WTC11 (cell line): ENCODE measurements around the gene NOP16. TPM values are rescaled to one million over a fixed set of nuclear protein-coding genes. Genes with fewer than 3 reads are reported as not detected.

Experiments
- ATAC-seq: fragments of 200-7000 bp; cut with Tn5 transposase; 2 replicates; pipeline ENCODE4 v1.10.0; 2021; ENCODE audit warnings: mild to moderate bottlenecking, moderate library complexity
- CTCF ChIA-PET: fragments of 300-600 bp; sonication (Branson Sonifier 250); formaldehyde crosslinking; loops from one replicate; lab custom pipeline; 2021; ENCODE audit warnings: antibody characterized with exemption; lab: Charles Lee
- POLR2A ChIA-PET: fragments of 350-600 bp; sonication (Branson Sonifier 250); formaldehyde crosslinking; loops from one replicate; lab custom pipeline; 2021; ENCODE audit warnings: antibody characterized with exemption; lab: Charles Lee
- DNase-seq: peaks from one replicate; pipeline ENCODE4 v3.0.0; 2021; ENCODE audit warnings: low spot score
- H3K27ac Mint-ChIP-seq: 2 replicates; pipeline ENCODE4 v1.8.0; 2021; ENCODE audit warnings: mixed read lengths
- H3K27me3 Mint-ChIP-seq: 2 replicates; pipeline ENCODE4 v1.8.0; 2021; ENCODE audit warnings: low read depth, mild to moderate bottlenecking, moderate library complexity, mixed read lengths
- H3K36me3 Mint-ChIP-seq: 2 replicates; pipeline ENCODE4 v1.8.0; 2021; ENCODE audit warnings: mixed read lengths
- H3K4me1 Mint-ChIP-seq: 2 replicates; pipeline ENCODE4 v1.8.0; 2022; ENCODE audit warnings: mixed read lengths
- H3K4me3 Mint-ChIP-seq: 2 replicates; pipeline ENCODE4 v1.8.0; 2021; ENCODE audit warnings: mild to moderate bottlenecking, moderate library complexity, mixed read lengths
- H3K9me3 Mint-ChIP-seq: 2 replicates; pipeline ENCODE4 v1.8.0; 2021; ENCODE audit warnings: mixed read lengths
- ATF1 ChIP-seq: sonication (generic); formaldehyde crosslinking; IDR thresholded peaks from 2 replicates; pipeline ENCODE4 v1.8.1; 2023; ENCODE audit warnings: mild to moderate bottlenecking, moderate library complexity, missing genetic modification reagents
- ESRRA ChIP-seq: sonication (generic); formaldehyde crosslinking; IDR thresholded peaks from 2 replicates; pipeline ENCODE4 v1.8.1; 2022; ENCODE audit warnings: mild to moderate bottlenecking, missing genetic modification reagents, borderline replicate concordance
- ETV6 ChIP-seq: sonication (generic); formaldehyde crosslinking; IDR thresholded peaks from 2 replicates; pipeline ENCODE4 v1.8.1; 2022; ENCODE audit warnings: mild to moderate bottlenecking, missing genetic modification reagents
- FOXJ3 ChIP-seq: sonication (generic); formaldehyde crosslinking; IDR thresholded peaks from 2 replicates; pipeline ENCODE4 v1.9.0; 2021; ENCODE audit warnings: missing genetic modification reagents, mild to moderate bottlenecking, borderline replicate concordance
- FOXK1 ChIP-seq: sonication (generic); formaldehyde crosslinking; IDR thresholded peaks from 2 replicates; pipeline ENCODE4 v1.8.0; 2022; ENCODE audit warnings: mild to moderate bottlenecking, moderate library complexity, missing genetic modification reagents
- FOXP1 ChIP-seq: sonication (generic); formaldehyde crosslinking; IDR thresholded peaks from 2 replicates; pipeline ENCODE4 v1.8.0; 2022; ENCODE audit warnings: missing genetic modification reagents, mild to moderate bottlenecking, moderate library complexity, borderline replicate concordance
- OVOL2 ChIP-seq: fragments of 250-450 bp; sonication (Bioruptor Pico); IDR thresholded peaks from 2 replicates; pipeline ENCODE4 v1.9.0; 2021; ENCODE audit warnings: mild to moderate bottlenecking, borderline replicate concordance
- PRRX2 ChIP-seq: fragments of 250-450 bp; sonication (Bioruptor Pico); IDR thresholded peaks from 2 replicates; pipeline ENCODE4 v1.8.0; 2021; ENCODE audit warnings: mild to moderate bottlenecking
- RORB ChIP-seq: fragments of 250-450 bp; sonication (Bioruptor Pico); IDR thresholded peaks from 2 replicates; pipeline ENCODE4 v1.9.0; 2021; ENCODE audit warnings: mild to moderate bottlenecking
- SOX15 ChIP-seq: fragments of 250-450 bp; sonication (Bioruptor Pico); IDR thresholded peaks from 2 replicates; pipeline ENCODE4 v1.9.0; 2021; ENCODE audit warnings: mild to moderate bottlenecking
- TEAD4 ChIP-seq: sonication (generic); formaldehyde crosslinking; IDR thresholded peaks from 2 replicates; pipeline ENCODE4 v1.8.0; 2022; ENCODE audit warnings: mild to moderate bottlenecking, missing genetic modification reagents
- ZNF263 ChIP-seq: sonication (generic); formaldehyde crosslinking; IDR thresholded peaks from 2 replicates; pipeline ENCODE4 v1.8.1; 2022; ENCODE audit warnings: low read depth, mild to moderate bottlenecking, moderate library complexity, missing genetic modification reagents
- total RNA-seq: library from RNA; stranded (reverse); gene quantifications from 3 replicates; pipeline ENCODE4 v1.2.3, GENCODE V29; 2021
- TF ChIP-seq, protein P1 (sequence below): sonication (generic); formaldehyde crosslinking; IDR thresholded peaks from 2 replicates; pipeline ENCODE4 v1.8.1; 2023; ENCODE audit warnings: mild to moderate bottlenecking, moderate library complexity, missing genetic modification reagents
- TF ChIP-seq, protein P2 (sequence below): fragments of 250-450 bp; sonication (Bioruptor Pico); conservative IDR thresholded peaks from 2 replicates; pipeline ENCODE4 v1.9.0; 2021; ENCODE audit warnings: mild to moderate bottlenecking
- TF ChIP-seq, protein P3 (sequence below): sonication (generic); formaldehyde crosslinking; IDR thresholded peaks from 2 replicates; pipeline ENCODE4 v1.8.0; 2023; ENCODE audit warnings: missing genetic modification reagents
- TF ChIP-seq, protein P4 (sequence below): fragments of 200-600 bp; IDR thresholded peaks from 2 replicates; pipeline ENCODE4 v1.8.0; 2022; ENCODE audit warnings: antibody characterized with exemption
- TF ChIP-seq, protein P5 (sequence below): sonication (generic); formaldehyde crosslinking; IDR thresholded peaks from 2 replicates; pipeline ENCODE4 v1.8.1; 2023; ENCODE audit warnings: mild to moderate bottlenecking, missing genetic modification reagents
- TF ChIP-seq, protein P6 (sequence below): sonication (generic); formaldehyde crosslinking; IDR thresholded peaks from 2 replicates; pipeline ENCODE4 v1.8.1; 2023; ENCODE audit warnings: mild to moderate bottlenecking, missing genetic modification reagents
- TF ChIP-seq, protein P7 (sequence below): sonication (generic); formaldehyde crosslinking; IDR thresholded peaks from 2 replicates; pipeline ENCODE4 v1.8.0; 2022; ENCODE audit warnings: mild to moderate bottlenecking, missing genetic modification reagents

NOP16 gene
- total RNA-seq, 1 experiment from 2014 or later: 57.7 TPM

DNA sequence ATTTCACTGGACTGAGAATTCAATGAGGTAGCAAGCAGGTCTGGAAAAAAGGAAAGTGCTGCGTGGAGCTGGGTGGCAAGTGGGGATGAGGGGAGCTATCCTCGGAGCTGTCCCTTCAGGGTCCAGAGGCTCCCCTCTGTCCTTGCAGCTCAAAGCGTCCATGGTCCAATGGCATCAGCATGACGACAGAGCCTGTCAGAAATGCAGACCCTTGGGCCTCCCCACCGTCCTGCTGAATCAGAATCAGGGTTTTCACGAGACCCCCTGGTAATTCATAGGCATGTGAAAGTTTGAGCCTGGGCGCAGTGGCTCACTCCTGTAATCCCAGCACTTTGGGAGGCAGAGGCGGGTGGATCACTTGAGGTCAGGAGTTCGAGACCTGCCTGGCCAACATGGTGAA is 5.7 kb upstream of the NOP16 start (continued):
- TF ChIP-seq ZNF263 (CRISPR knock-in tag) (no peak), FOXK1 (CRISPR knock-in tag) (no peak)
- TF ChIP-seq, protein P1, sequence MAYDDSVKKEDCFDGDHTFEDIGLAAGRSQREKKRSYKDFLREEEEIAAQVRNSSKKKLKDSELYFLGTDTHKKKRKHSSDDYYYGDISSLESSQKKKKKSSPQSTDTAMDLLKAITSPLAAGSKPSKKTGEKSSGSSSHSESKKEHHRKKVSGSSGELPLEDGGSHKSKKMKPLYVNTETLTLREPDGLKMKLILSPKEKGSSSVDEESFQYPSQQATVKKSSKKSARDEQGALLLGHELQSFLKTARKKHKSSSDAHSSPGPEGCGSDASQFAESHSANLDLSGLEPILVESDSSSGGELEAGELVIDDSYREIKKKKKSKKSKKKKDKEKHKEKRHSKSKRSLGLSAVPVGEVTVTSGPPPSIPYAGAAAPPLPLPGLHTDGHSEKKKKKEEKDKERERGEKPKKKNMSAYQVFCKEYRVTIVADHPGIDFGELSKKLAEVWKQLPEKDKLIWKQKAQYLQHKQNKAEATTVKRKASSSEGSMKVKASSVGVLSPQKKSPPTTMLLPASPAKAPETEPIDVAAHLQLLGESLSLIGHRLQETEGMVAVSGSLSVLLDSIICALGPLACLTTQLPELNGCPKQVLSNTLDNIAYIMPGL (CRISPR knock-in tag): no peak

DNA sequence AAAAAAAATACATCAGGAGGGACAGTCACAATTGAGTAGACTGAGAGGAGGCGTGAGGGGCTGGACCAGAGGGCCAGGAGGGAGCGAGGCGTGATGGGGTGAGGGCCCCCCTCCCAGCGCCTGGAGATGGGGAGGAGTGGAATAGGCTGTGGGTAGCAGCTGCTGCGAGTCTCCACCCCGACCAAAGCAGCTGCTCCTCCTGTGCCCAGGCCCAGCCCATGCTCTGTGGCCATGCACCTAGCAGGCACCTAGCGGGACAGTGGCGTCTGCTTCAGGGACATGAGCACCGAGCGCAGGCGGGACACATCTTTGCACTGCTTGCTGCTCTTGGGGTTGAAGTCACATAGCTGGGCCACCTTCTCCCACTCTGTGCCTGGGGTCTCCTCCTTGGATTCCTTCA is 4.1 kb upstream of the NOP16 start:
- CTCF ChIA-PET: interaction anchor here (4.2 kb wide), 1 partner anchor 13 kb away, joined by 22 read pairs; no protein-coding TSS in a partner anchor
- ATAC-seq (no peak), DNase-seq (no peak)
- POLR2A ChIA-PET: no interaction called here
- no peak overlapping the region for H3K27ac Mint-ChIP-seq
- H3K4me3 Mint-ChIP-seq: no peak overlapping the region
- TF ChIP-seq ETV6 (CRISPR knock-in tag) (no peak), RORB (CRISPR knock-in tag) (no peak), ATF1 (no peak), TEAD4 (no peak), OVOL2 (no peak)
- TF ChIP-seq, protein P2, sequence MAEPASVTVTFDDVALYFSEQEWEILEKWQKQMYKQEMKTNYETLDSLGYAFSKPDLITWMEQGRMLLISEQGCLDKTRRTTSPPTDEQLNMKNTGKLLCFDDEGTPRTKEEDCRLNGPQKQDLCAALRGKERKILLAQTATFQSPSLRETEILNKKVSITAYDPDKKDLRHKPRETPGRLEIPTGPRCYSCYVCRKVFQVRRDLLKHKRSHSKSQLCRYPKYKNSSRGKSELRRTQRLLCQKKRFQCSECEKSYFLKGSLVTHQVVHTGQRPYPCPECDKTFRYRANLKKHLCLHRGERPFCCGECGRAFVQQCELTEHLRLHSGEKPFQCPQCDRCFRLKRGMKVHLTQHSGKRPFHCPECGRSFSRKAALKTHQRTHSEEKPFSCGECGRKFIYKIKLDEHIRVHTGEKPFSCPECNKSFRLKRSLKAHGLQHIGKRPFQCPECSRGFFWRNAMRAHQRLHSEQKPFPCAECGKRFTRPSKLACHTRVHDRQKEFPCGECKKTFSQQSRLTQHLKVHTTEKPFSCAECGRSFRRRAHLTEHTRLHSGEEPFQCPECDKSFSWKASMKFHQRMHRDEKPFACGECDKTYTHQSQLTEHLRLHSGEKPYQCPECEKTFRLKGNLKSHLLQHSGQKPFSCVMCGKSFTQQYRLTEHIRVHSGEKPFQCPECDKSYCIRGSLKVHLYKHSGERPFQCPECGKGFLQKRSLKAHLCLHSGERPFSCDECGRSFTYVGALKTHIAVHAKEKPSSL: no peak
- TF ChIP-seq, protein P3, sequence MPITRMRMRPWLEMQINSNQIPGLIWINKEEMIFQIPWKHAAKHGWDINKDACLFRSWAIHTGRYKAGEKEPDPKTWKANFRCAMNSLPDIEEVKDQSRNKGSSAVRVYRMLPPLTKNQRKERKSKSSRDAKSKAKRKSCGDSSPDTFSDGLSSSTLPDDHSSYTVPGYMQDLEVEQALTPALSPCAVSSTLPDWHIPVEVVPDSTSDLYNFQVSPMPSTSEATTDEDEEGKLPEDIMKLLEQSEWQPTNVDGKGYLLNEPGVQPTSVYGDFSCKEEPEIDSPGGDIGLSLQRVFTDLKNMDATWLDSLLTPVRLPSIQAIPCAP (CRISPR knock-in tag): no peak
- TF ChIP-seq, protein P4, sequence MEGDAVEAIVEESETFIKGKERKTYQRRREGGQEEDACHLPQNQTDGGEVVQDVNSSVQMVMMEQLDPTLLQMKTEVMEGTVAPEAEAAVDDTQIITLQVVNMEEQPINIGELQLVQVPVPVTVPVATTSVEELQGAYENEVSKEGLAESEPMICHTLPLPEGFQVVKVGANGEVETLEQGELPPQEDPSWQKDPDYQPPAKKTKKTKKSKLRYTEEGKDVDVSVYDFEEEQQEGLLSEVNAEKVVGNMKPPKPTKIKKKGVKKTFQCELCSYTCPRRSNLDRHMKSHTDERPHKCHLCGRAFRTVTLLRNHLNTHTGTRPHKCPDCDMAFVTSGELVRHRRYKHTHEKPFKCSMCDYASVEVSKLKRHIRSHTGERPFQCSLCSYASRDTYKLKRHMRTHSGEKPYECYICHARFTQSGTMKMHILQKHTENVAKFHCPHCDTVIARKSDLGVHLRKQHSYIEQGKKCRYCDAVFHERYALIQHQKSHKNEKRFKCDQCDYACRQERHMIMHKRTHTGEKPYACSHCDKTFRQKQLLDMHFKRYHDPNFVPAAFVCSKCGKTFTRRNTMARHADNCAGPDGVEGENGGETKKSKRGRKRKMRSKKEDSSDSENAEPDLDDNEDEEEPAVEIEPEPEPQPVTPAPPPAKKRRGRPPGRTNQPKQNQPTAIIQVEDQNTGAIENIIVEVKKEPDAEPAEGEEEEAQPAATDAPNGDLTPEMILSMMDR: no peak
- TF ChIP-seq, protein P5, sequence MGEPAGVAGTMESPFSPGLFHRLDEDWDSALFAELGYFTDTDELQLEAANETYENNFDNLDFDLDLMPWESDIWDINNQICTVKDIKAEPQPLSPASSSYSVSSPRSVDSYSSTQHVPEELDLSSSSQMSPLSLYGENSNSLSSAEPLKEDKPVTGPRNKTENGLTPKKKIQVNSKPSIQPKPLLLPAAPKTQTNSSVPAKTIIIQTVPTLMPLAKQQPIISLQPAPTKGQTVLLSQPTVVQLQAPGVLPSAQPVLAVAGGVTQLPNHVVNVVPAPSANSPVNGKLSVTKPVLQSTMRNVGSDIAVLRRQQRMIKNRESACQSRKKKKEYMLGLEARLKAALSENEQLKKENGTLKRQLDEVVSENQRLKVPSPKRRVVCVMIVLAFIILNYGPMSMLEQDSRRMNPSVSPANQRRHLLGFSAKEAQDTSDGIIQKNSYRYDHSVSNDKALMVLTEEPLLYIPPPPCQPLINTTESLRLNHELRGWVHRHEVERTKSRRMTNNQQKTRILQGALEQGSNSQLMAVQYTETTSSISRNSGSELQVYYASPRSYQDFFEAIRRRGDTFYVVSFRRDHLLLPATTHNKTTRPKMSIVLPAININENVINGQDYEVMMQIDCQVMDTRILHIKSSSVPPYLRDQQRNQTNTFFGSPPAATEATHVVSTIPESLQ (CRISPR knock-in tag): no peak
- H3K9me3 Mint-ChIP-seq: no peaks in the 10 kb centered on the region
- no peaks in the 10 kb centered on the region; the same call in 1 of the 2 replicates for H3K27me3 Mint-ChIP-seq
- peaks cover 7% of the 10 kb centered on the region for H3K4me1 Mint-ChIP-seq
- H3K36me3 Mint-ChIP-seq: no peaks in the 10 kb centered on the region; the same call in 1 of the 2 replicates

DNA sequence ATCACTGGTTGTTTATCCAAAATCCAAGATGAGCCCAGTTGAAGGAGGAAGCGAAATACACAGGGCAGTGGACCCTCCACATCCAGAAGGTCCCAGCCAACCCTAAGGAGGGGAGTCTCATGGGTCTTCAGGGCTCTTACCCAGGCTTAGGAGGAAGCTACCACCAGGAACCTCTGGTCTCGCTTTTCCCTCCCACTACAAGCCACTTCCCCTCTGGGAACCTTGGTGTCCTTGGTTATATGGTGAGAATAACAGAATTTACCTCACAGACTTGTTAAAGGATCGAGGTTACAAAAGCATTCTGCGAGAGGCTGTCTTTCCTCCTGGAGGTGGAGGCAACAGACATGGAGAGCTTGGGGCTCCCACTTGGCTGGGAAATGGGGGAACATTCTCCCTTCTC is 3.6 kb upstream of the NOP16 start:
- H3K36me3 Mint-ChIP-seq: no peaks in the 10 kb centered on the region; the same call in 1 of the 2 replicates
- no peaks in the 10 kb centered on the region for H3K9me3 Mint-ChIP-seq
- CTCF ChIA-PET: interaction anchor here (1.0 to 4.2 kb wide), 3 partner anchors 13 to 56 kb away, joined by 3 to 22 read pairs (median 4); partner anchors contain the start of gene FAF2
- H3K27me3 Mint-ChIP-seq: no peaks in the 10 kb centered on the region; the same call in 1 of the 2 replicates
- ATAC-seq (no peak), DNase-seq (no peak)
- no peak overlapping the region for H3K4me3 Mint-ChIP-seq
- H3K27ac Mint-ChIP-seq: no peak overlapping the region; the same call in 1 of the 2 replicates
- POLR2A ChIA-PET: no interaction called here
- peaks cover 12% of the 10 kb centered on the region for H3K4me1 Mint-ChIP-seq
- TF ChIP-seq PRRX2 (CRISPR knock-in tag) (no peak), SOX15 (CRISPR knock-in tag) (no peak), FOXJ3 (CRISPR knock-in tag) (no peak), ESRRA (CRISPR knock-in tag) (no peak), FOXP1 (CRISPR knock-in tag) (no peak)
- TF ChIP-seq, protein P6, sequence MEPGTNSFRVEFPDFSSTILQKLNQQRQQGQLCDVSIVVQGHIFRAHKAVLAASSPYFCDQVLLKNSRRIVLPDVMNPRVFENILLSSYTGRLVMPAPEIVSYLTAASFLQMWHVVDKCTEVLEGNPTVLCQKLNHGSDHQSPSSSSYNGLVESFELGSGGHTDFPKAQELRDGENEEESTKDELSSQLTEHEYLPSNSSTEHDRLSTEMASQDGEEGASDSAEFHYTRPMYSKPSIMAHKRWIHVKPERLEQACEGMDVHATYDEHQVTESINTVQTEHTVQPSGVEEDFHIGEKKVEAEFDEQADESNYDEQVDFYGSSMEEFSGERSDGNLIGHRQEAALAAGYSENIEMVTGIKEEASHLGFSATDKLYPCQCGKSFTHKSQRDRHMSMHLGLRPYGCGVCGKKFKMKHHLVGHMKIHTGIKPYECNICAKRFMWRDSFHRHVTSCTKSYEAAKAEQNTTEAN (CRISPR knock-in tag): no peak
- TF ChIP-seq, protein P2: no peak
- TF ChIP-seq, protein P7, sequence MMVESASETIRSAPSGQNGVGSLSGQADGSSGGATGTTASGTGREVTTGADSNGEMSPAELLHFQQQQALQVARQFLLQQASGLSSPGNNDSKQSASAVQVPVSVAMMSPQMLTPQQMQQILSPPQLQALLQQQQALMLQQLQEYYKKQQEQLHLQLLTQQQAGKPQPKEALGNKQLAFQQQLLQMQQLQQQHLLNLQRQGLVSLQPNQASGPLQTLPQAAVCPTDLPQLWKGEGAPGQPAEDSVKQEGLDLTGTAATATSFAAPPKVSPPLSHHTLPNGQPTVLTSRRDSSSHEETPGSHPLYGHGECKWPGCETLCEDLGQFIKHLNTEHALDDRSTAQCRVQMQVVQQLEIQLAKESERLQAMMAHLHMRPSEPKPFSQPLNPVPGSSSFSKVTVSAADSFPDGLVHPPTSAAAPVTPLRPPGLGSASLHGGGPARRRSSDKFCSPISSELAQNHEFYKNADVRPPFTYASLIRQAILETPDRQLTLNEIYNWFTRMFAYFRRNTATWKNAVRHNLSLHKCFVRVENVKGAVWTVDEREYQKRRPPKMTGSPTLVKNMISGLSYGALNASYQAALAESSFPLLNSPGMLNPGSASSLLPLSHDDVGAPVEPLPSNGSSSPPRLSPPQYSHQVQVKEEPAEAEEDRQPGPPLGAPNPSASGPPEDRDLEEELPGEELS: no peak
